IPS-18c (cell line): ENCODE data around the gene DCANP1.

Source experiments
- H3K4me3 ChIP-seq: 2 replicates; pipeline ENCODE4 v1.7.0; 2013; ENCODE audit warnings: low read depth, mild to moderate bottlenecking, low read length, moderate library complexity; ENCODE audit not compliant: insufficient read depth
- H3K9me3 ChIP-seq: one replicate; pipeline ENCODE4 v1.6.1; 2013; ENCODE audit warnings: mild to moderate bottlenecking, low read length, moderate library complexity; ENCODE audit not compliant: control insufficient read depth, insufficient read depth

DCANP1 gene

GRCh38 chr5:135449644-135450043 is 2.5 kb upstream of the DCANP1 start:
- peaks cover 2% of the 10 kb centered on the region for H3K9me3 ChIP-seq

GRCh38 chr5:135448791-135449507 is 1.8 kb upstream of the DCANP1 start:
- Histone ChIP-seq H3K4me3 (no peak overlapping the region), H3K9me3 (peaks cover 2% of the 10 kb centered on the region)

More at GRCh38 chr5:135449644-135450043, 2.5 kb upstream of the DCANP1 start:
- H3K4me3 ChIP-seq, result no peak overlapping the region

- Histone ChIP-seq H3K9me3 (peaks cover 2% of the 10 kb centered on the region), H3K4me3 (no peak overlapping the region; the same call in 1 of the 2 replicates)
Measured at GRCh38 chr5:135448071-135448739, 1.1 kb upstream of the DCANP1 start.

GRCh38 chr5:135446615-135447014 is 533 bp downstream of the DCANP1 start:
- Histone ChIP-seq H3K4me3 (no peak overlapping the region), H3K9me3 (peaks cover 5% of the 10 kb centered on the region)

GRCh38 chr5:135446206-135446605 is 942 bp downstream of the DCANP1 start:
- Histone ChIP-seq H3K9me3 (peaks cover 5% of the 10 kb centered on the region), H3K4me3 (no peak overlapping the region)

GRCh38 chr5:135445306-135445985 is 1.7 kb downstream of the DCANP1 start:
- H3K4me3 ChIP-seq, result no peak overlapping the region
- H3K9me3 ChIP-seq, result peaks cover 5% of the 10 kb centered on the region

GRCh38 chr5:135444881-135445280 is 2.3 kb downstream of the DCANP1 start:
- Histone ChIP-seq H3K4me3 (no peak overlapping the region), H3K9me3 (peaks cover 5% of the 10 kb centered on the region)

GRCh38 chr5:135444360-135444759 is 2.8 kb downstream of the DCANP1 start:
- H3K9me3 ChIP-seq, result peaks cover 5% of the 10 kb centered on the region

GRCh38 chr5:135443161-135443960 is 3.8 kb downstream of the DCANP1 start:
- Histone ChIP-seq H3K4me3 (no peak overlapping the region), H3K9me3 (peaks cover 4% of the 10 kb centered on the region)

More at GRCh38 chr5:135444360-135444759, 2.8 kb downstream of the DCANP1 start:
- H3K4me3 ChIP-seq, result no peak overlapping the region

GRCh38 chr5:135442431-135443160 is 4.6 kb downstream of the DCANP1 start:
- peaks cover 3% of the 10 kb centered on the region for H3K9me3 ChIP-seq
- H3K4me3 ChIP-seq, result no peak overlapping the region

GRCh38 chr5:135441919-135442318 is 5.2 kb downstream of the DCANP1 start:
- H3K9me3 ChIP-seq, result peaks cover 3% of the 10 kb centered on the region
- no peak overlapping the region for H3K4me3 ChIP-seq

- H3K4me3 ChIP-seq, result no peak overlapping the region
- H3K9me3 ChIP-seq, result peaks cover 3% of the 10 kb centered on the region
Measured at GRCh38 chr5:135441350-135441831, 5.8 kb downstream of the DCANP1 start.

GRCh38 chr5:135440916-135441315 is 6.2 kb downstream of the DCANP1 start:
- Histone ChIP-seq H3K4me3 (no peak overlapping the region), H3K9me3 (peaks cover 3% of the 10 kb centered on the region)

- peaks cover 3% of the 10 kb centered on the region for H3K9me3 ChIP-seq
- H3K4me3 ChIP-seq, result no peak overlapping the region
Measured at GRCh38 chr5:135439231-135440205, 7.6 kb downstream of the DCANP1 start.

GRCh38 chr5:135438636-135439221 is 8.4 kb downstream of the DCANP1 start:
- Histone ChIP-seq H3K9me3 (peaks cover 3% of the 10 kb centered on the region), H3K4me3 (no peak overlapping the region)
